ACHN (cell line): Measurements from ENCODE around the gene CALHM6.
A peak's percentile ranks its signal among the peaks of the same experiment; 100 is the strongest.

ENCODE experiments used
- DNase-seq: peaks from one replicate; pipeline ENCODE4 v3.0.0-alpha.2; 2015
- in situ Hi-C: cut with HindIII; loops from 2 replicates; pipeline ENCODE4 v1.10.0; 2017; ENCODE audit warnings: low sequenced_read_pairs, low pct_ligation_motif_present, low pct_unique_long_range_greater_than_20kb

Gene CALHM6

DNA sequence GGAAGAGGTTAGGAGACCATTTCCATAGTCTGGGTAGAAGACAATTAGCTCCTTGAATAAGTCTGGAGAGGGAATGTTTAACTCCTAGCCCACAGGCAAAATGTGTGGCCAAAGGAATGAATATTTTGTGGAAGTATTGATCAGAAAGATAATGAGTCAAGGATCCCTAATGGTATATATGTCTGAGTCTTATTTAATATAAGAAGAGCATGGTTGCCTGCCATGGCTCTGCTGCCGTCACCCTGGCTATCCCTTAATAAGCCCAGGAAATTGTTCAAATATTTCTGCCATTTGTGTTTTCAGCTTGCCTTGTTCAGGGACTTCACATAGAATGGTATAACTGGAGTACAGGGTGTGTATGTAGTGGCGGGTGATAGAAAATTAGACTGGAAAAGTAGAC lies 18.1 kb upstream of the CALHM6 start:
- in situ Hi-C loops: no loop called here
- DNase-seq: no peak

DNA sequence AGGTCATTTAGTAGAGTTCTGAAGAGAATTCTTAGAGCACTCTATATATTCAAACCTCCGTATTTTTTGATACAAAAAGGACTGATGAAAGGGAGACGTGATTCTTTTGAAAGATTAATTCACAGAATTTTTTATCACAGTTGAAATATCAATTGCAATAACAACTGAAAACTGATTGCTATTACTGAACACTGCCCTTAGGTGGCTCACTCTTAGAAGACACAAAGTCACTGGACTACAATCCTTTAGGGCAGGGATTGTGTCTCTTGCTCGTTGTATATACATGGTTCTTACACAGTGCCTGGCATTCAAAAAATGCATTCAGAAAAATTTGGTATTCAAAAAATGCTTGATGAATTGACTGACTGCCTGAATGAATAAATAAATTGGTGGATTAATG lies 17.1 kb upstream of the CALHM6 start:
- peak; percentile 30 for DNase-seq
- in situ Hi-C loops: no loop called here

GRCh38 chr6:116444575-116444974 lies 16.6 kb upstream of the CALHM6 start:
- in situ Hi-C loops: no loop called here
- DNase-seq: no peak

DNA sequence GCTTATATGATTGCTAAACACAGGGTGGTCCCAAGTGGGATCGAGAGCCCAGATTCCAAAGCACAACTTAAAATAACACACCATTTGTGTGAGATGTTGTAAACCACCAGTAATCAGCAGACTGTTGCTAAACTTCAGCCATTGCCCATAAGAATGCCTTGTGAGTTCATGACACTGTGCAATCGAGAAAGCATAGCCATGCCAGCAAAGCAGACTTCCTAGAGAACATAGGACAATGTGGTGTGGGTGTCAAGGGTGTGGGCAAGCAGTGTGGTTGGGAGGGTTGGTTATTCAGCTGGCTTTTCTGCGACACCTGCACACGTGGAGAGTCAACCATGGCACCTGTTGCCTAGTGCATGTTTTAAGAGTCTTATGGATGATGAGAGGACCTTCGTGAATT lies 16.1 kb upstream of the CALHM6 start:
- DNase-seq: no peak
- in situ Hi-C loops: no loop called here

DNA sequence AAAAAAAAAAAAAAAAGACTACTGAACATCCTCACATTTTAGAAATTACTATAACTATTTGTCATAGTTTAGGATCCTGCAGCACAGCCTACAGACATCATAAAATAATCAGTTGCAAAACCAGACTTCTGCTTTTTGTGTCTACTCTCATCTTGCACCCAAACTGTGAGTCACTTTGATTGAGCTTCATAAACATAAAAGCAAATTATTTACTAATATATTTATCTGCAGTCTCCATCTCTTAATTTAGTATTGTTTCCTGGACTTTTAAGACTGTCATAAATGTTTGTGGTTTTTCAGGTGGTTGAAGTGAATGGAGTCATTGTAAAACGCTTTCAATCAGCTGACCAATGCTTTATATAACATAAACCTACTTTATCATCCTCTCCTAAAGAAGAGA lies 14.8 kb upstream of the CALHM6 start:
- no peak for DNase-seq
- in situ Hi-C loops: no loop called here

DNA sequence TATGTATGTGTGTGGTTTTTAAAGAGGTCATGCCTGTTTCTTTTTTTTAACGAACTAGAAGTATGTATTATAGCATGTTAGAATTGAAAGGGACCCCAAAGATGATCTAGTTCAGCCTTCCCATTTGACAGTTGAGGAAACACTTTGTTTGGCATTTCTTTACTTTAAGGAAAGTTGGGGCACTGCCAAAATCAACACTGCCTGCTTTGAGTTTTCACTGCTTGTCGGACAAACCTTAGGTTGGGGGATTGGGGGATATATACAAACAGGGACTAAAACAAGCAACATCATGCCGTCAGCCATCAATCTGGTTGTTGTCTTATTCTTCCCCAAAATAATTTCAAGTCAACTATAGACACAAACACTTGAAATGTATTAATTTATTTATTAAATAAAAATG lies 14.1 kb upstream of the CALHM6 start:
- in situ Hi-C loops: no loop called here
- no peak for DNase-seq

- in situ Hi-C loops: no loop called here
- peak; percentile 41 for DNase-seq
Measured at GRCh38 chr6:116447496-116448011, 13.6 kb upstream of the CALHM6 start.

DNA sequence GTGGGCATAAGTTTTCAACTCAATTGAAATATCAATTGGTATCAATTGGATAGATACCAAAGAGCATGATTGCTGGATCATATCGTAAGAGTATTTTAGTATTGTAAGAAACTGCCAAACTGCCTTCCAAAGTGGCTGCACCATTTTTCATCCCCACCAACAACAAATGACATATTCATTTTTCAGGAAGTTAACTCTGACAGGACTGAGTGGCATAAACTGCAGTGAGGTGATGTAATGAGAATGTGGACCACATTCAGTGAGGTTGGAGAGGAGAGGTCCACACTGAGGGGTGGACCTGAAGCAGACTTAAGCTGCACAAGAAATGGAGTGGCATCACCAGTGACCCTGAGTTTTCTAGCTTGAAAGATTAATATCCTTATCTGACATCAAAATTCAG lies 11.6 kb upstream of the CALHM6 start:
- no peak for DNase-seq
- in situ Hi-C loops: no loop called here

DNA sequence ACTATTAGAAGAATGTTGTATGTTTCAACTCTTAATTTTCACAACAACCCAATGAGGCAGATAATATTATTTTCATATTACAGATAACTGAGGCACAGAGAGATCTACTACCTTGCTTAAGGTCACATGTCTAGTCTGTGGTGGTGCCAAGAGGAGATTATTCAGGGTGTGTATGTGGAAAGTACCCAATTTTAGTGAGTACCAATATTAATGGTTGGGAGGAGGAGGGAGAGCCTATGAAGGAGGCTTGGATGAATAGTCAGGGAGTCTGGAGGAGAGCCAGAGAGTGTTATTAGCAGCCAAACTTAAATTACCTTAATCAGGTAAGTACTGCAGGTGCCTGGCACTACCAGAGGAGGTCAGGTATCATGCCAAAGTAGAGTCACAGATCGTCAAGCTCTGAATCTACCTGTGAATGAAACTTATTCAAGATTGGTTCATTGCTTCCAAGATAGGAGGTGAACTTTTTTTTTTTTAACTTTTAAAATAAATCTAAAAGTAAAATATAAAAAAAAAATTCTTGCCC lies 10.9 kb upstream of the CALHM6 start:
- DNase-seq: no peak
- in situ Hi-C loops: no loop called here

- in situ Hi-C loops: no loop called here
- DNase-seq: no peak
Measured at GRCh38 chr6:116450769-116451740, 10.1 kb upstream of the CALHM6 start.

- no peak for DNase-seq
- in situ Hi-C loops: no loop called here
Measured at GRCh38 chr6:116451916-116452315, 9.3 kb upstream of the CALHM6 start.

GRCh38 chr6:116452531-116452930 lies 8.6 kb upstream of the CALHM6 start:
- no peak for DNase-seq
- in situ Hi-C loops: no loop called here

GRCh38 chr6:116456106-116456505 lies 5.1 kb upstream of the CALHM6 start:
- in situ Hi-C loops: no loop called here
- no peak for DNase-seq

GRCh38 chr6:116456927-116457326 lies 4.2 kb upstream of the CALHM6 start:
- DNase-seq: no peak
- in situ Hi-C loops: no loop called here

- DNase-seq: no peak
- in situ Hi-C loops: no loop called here
Measured at GRCh38 chr6:116458264-116458663, 2.9 kb upstream of the CALHM6 start.

DNA sequence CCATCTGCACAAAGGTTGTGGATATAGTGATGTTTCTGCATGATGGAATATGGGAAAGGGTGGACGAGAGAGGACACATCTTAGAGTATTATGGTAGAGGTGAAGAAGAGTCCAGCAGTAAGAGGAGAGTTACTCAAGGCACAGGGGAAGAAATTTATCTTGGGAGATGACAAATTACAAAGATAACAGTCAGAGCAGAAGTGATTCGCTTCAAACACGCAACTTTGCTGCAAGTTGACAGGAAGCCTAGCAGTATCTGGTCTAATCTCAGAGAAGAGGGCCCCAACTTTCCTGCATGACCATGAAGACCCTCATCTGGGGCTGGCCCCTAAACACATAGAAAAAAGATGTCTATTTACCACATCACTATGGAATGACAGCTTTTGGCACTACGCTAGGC lies 1.2 kb upstream of the CALHM6 start:
- no peak for DNase-seq
- in situ Hi-C loops: no loop called here

DNA sequence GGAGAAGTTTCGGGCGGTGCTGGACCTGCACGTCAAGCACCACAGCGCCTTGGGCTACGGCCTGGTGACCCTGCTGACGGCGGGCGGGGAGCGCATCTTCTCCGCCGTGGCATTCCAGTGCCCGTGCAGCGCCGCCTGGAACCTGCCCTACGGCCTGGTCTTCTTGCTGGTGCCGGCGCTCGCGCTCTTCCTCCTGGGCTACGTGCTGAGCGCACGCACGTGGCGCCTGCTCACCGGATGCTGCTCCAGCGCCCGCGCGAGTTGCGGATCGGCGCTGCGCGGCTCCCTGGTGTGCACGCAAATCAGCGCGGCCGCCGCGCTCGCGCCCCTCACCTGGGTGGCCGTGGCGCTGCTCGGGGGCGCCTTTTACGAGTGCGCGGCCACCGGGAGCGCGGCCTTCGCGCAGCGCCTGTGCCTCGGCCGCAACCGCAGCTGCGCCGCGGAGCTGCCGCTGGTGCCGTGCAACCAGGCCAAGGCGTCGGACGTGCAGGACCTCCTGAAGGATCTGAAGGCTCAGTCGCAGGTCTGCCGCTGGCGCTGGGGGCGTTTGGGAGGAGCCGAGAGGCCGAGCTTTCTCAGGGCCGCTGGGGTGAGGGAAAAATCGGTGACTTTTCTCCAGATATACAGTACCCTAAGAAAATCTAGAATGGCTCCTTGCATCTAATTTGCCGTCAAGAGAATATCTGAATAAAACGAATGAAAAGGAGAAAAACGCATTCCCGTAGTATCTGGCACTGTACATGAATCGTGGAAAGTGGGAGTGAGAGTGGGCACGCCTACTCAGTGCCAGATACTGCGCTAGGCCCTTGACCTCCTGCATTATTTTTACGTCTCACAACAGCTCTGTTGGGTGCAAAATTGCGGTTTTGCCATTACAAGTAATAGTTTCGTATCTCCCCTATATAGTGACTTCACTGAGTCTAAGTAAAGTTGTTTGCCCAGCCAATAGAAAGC lies 1.0 kb downstream of the CALHM6 start:
- in situ Hi-C loops: no loop called here

DNA sequence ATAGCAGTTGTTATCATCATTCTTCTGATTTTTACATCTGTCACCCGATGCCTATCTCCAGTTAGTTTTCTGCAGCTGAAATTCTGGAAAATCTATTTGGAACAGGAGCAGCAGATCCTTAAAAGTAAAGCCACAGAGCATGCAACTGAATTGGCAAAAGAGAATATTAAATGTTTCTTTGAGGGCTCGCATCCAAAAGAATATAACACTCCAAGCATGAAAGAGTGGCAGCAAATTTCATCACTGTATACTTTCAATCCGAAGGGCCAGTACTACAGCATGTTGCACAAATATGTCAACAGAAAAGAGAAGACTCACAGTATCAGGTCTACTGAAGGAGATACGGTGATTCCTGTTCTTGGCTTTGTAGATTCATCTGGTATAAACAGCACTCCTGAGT lies 2.1 kb downstream of the CALHM6 start:
- DNase-seq: no peak
- in situ Hi-C loops: no loop called here

More for the DNA sequence above, 1.0 kb downstream of the CALHM6 start:
- no peak for DNase-seq

GRCh38 chr6:116465246-116465645 lies 4.1 kb downstream of the CALHM6 start:
- in situ Hi-C loops: no loop called here
- no peak for DNase-seq
